PC-9 (cell line): ENCODE measurements around the gene STX18. TPM values are rescaled to one million over a fixed set of nuclear protein-coding genes. Genes with fewer than 3 reads are reported as not detected.
"Not testable (repeated sequence)": the region's sequence is repeated elsewhere in the genome, so short reads cannot be mapped to it uniquely, and the experiment has no call there.

Experiments
- BruUV-seq: library from RNA; stranded (reverse); fragments of 400-500 nt; replicated peaks from 2 replicates; lab custom pipeline; 2021; lab: Mats Ljungman, UMichigan
- CTCF ChIA-PET: fragments of 300-600 bp; sonication (Branson Sonifier 250); formaldehyde crosslinking; loops from one replicate; lab custom pipeline; 2022; ENCODE audit warnings: antibody characterized with exemption; lab: Charles Lee
- POLR2A ChIA-PET: fragments of 300-600 bp; sonication (Branson Sonifier 250); formaldehyde crosslinking; loops from one replicate; lab custom pipeline; 2022; ENCODE audit warnings: antibody characterized with exemption; ENCODE audit not compliant: unreplicated experiment; lab: Charles Lee
- DNase-seq, 2 experiments: peaks; one replicate each; pipeline versions ENCODE4 v3.0.0 to v3.0.0-alpha.2; 2015 to 2022; ENCODE audit warnings: mixed read lengths in 1 of 2
- H2AFZ ChIP-seq: fragments of 200-600 bp; sonication (generic); 2 replicates; pipeline ENCODE4 v1.8.1; 2017; ENCODE audit warnings: antibody characterized with exemption
- H3F3A ChIP-seq: fragments of 200-600 bp; sonication (generic); 2 replicates; pipeline ENCODE4 v1.8.1; 2017; ENCODE audit warnings: antibody characterized with exemption, mild to moderate bottlenecking, low read depth; ENCODE audit not compliant: insufficient read depth
- H3K27ac ChIP-seq: fragments of 200-600 bp; sonication (generic); 2 replicates; pipeline ENCODE4 v1.6.1; 2016; ENCODE audit warnings: mixed run types
- H3K27me3 ChIP-seq: fragments of 200-600 bp; sonication (generic); 2 replicates; pipeline ENCODE4 v1.6.1; 2016; ENCODE audit warnings: low read depth, mixed run types; ENCODE audit not compliant: insufficient read depth
- H3K36me3 ChIP-seq: fragments of 200-600 bp; sonication (generic); 2 replicates; pipeline ENCODE4 v1.6.1; 2016; ENCODE audit warnings: low read depth, mixed run types
- H3K4me1 ChIP-seq: fragments of 200-600 bp; sonication (generic); replicated peaks from 2 replicates; pipeline ENCODE4 v1.6.1; 2016; ENCODE audit warnings: mixed run types; ENCODE audit not compliant: insufficient read depth
- H3K4me2 ChIP-seq: fragments of 200-600 bp; sonication (generic); 2 replicates; pipeline ENCODE4 v1.6.1; 2017; ENCODE audit warnings: mixed run types
- H3K4me3 ChIP-seq: fragments of 200-600 bp; sonication (generic); 2 replicates; pipeline ENCODE4 v1.6.1; 2016; ENCODE audit warnings: mixed run types
- H3K79me2 ChIP-seq: fragments of 200-600 bp; sonication (generic); 2 replicates; pipeline ENCODE4 v1.6.1; 2017; ENCODE audit warnings: low read depth, mixed run types
- H3K9me2 ChIP-seq: fragments of 200-600 bp; sonication (generic); 2 replicates; pipeline ENCODE4 v1.8.1; 2017; ENCODE audit warnings: mild to moderate bottlenecking; ENCODE audit not compliant: insufficient read depth
- H3K9me3 ChIP-seq: fragments of 200-600 bp; sonication (generic); 2 replicates; pipeline ENCODE4 v1.8.1; 2016; ENCODE audit warnings: low read depth; ENCODE audit not compliant: insufficient read depth
- H4K20me1 ChIP-seq: fragments of 200-600 bp; sonication (generic); 2 replicates; pipeline ENCODE4 v1.8.1; 2017; ENCODE audit not compliant: insufficient read depth
- EZH2 ChIP-seq: fragments of 200-600 bp; sonication (generic); IDR thresholded peaks from 2 replicates; pipeline ENCODE4 v1.8.0; 2017; ENCODE audit warnings: antibody characterized with exemption, low read depth
- intact Hi-C: fragments of 100-400 bp; cut with micrococcal nuclease; formaldehyde crosslinking; loops from one replicate; pipeline ENCODE4 v1.10.0; 2022; ENCODE audit not compliant: unreplicated experiment
- total RNA-seq: library from RNA; stranded (reverse); gene quantifications from 2 replicates; pipeline ENCODE4 v1.2.3, GENCODE V29; 2021
- TF ChIP-seq, protein P1 (sequence below): fragments of 200-600 bp; sonication (generic); conservative IDR thresholded peaks from 2 replicates; pipeline ENCODE4 v1.6.1; 2017; ENCODE audit warnings: mixed run types, antibody characterized with exemption, mild to moderate bottlenecking, moderate library complexity

Gene STX18
- total RNA-seq, 1 experiment from 2014 or later, result 30.5 TPM

DNA sequence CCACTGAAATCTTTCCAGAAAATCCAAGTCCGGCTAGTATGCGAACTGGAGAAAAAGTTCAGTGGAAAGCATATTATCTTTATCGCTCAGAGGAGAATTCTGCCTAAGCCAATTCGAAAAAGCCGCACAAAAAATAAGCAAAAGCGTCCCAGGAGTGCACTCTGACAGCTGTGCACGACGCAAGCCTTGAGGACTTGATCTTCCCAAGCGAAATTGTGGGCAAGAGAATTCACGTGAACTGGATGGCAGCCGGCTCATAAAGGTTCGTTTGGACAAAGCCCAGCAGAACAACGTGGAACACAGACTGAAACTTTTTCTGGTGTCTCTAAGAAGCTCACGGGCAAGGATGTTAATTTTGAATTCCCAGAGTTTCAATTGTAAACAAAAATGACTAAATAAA is 34.4 kb downstream of the STX18 start:
- no peak overlapping the region for H3K4me3 ChIP-seq
- intact Hi-C loops, result no loop called here
- H3K4me2 ChIP-seq, result no peak overlapping the region
- H3K27me3 ChIP-seq, result no peaks in the 10 kb centered on the region
- H3K9me3 ChIP-seq, result no peaks in the 10 kb centered on the region
- no peaks in the 10 kb centered on the region for H3K9me2 ChIP-seq
- TF ChIP-seq, protein P1, sequence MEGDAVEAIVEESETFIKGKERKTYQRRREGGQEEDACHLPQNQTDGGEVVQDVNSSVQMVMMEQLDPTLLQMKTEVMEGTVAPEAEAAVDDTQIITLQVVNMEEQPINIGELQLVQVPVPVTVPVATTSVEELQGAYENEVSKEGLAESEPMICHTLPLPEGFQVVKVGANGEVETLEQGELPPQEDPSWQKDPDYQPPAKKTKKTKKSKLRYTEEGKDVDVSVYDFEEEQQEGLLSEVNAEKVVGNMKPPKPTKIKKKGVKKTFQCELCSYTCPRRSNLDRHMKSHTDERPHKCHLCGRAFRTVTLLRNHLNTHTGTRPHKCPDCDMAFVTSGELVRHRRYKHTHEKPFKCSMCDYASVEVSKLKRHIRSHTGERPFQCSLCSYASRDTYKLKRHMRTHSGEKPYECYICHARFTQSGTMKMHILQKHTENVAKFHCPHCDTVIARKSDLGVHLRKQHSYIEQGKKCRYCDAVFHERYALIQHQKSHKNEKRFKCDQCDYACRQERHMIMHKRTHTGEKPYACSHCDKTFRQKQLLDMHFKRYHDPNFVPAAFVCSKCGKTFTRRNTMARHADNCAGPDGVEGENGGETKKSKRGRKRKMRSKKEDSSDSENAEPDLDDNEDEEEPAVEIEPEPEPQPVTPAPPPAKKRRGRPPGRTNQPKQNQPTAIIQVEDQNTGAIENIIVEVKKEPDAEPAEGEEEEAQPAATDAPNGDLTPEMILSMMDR, result no peak
- TF ChIP-seq EZH2, result no peak
- H3K79me2 ChIP-seq, result no peaks in the 10 kb centered on the region
- H3K27ac ChIP-seq, result no peak overlapping the region
- no peak overlapping the region for H2AFZ ChIP-seq
- POLR2A ChIA-PET, result no interaction called here
- H3K4me1 ChIP-seq, result no peaks in the 10 kb centered on the region
- H3K36me3 ChIP-seq, result no peaks in the 10 kb centered on the region
- no TSS peak for BruUV-seq
- CTCF ChIA-PET, result no interaction called here
- no peak for DNase-seq
- H4K20me1 ChIP-seq, result no peaks in the 10 kb centered on the region; the same call in 1 of the 2 replicates
- no peaks in the 10 kb centered on the region for H3F3A ChIP-seq

DNA sequence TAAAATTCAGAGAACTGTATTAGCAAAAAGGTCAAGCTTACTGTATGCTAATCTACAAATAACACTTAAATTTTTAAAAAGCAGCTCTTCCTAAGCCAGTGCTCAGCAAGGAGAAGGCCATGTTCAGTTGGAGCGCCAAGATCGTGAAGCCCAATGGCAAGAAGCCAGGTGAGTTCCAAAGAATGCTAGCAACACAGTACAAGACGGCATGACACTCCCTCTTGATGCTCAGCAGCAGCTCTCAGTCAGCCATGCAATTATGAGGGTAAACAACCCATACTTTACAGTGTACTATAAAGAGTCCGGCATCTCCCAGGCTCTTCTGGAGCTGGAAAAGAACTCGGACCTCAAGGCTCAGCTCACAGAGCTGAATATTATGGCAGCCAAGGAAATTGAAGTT is 34.9 kb downstream of the STX18 start:
- no peak overlapping the region for H2AFZ ChIP-seq
- no peak for TF ChIP-seq EZH2
- TF ChIP-seq, protein P1, result no peak
- no peak overlapping the region for H3K4me3 ChIP-seq
- H3K27ac ChIP-seq, result no peak overlapping the region
- no peaks in the 10 kb centered on the region for H3F3A ChIP-seq
- H3K79me2 ChIP-seq, result no peaks in the 10 kb centered on the region
- H3K4me2 ChIP-seq, result no peak overlapping the region
- no peaks in the 10 kb centered on the region for H3K27me3 ChIP-seq
- ChIA-PET POLR2A (no interaction called here), CTCF (no interaction called here)
- no peaks in the 10 kb centered on the region for H3K9me2 ChIP-seq
- no peaks in the 10 kb centered on the region for H3K4me1 ChIP-seq
- no peaks in the 10 kb centered on the region; the same call in 1 of the 2 replicates for H4K20me1 ChIP-seq
- no peaks in the 10 kb centered on the region for H3K9me3 ChIP-seq
- DNase-seq, result no peak
- H3K36me3 ChIP-seq, result no peaks in the 10 kb centered on the region
- intact Hi-C loops, result no loop called here
- BruUV-seq, result no TSS peak

DNA sequence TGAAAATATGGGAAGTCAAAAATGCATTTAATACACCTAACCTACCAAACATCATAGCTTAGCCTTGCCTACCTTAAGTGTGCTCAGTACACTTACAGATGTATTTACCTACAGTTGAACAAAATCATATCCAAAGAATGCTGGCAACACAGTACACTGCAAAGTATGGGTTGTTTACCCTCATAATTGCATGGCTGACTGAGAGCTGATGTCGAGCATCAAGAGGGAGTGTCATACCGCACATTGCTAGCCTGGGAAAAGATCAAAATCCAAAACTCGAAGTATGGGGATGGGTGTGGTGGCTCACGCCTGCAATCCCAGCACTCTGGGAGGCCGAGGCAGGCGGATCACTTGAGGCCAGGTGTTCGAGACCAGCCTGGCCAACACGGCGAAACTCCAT is 36.6 kb downstream of the STX18 start:
- H3K27ac ChIP-seq, result not testable (repeated sequence)

DNA sequence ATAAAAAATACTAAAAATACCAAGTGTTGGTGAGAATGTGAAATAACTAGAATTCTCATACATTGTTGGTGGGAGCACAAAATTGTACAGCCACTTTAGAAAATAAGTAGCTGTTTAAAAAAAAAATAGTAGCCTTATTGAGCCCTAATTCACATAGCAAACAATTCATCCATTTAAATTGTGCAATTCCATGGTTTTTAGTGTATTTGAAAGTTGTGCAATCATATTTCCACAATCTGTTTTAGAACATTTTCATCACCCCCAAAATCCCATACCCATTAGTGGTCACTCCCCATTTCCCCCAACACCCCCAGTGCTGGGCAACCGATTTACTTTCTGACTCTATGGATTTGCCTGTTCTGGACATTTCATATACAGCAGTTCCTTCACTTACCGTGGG is 37.1 kb downstream of the STX18 start:
- TF ChIP-seq, protein P1, result no peak
- no peak for TF ChIP-seq EZH2
- Histone ChIP-seq H3K9me3 (no peaks in the 10 kb centered on the region), H4K20me1 (no peaks in the 10 kb centered on the region; the same call in 1 of the 2 replicates), H3F3A (no peaks in the 10 kb centered on the region), H2AFZ (no peak overlapping the region), H3K4me3 (no peak overlapping the region), H3K36me3 (no peaks in the 10 kb centered on the region), H3K4me1 (no peaks in the 10 kb centered on the region), H3K27me3 (no peaks in the 10 kb centered on the region), H3K9me2 (no peaks in the 10 kb centered on the region), H3K27ac (no peak overlapping the region), H3K4me2 (no peak overlapping the region), H3K79me2 (no peaks in the 10 kb centered on the region)
- ChIA-PET CTCF (interaction anchor here (0.5 kb wide), 1 partner anchor 17 kb away, joined by 3 read pairs; no protein-coding TSS in a partner anchor), POLR2A (no interaction called here)
- intact Hi-C loops, result no loop called here
- BruUV-seq, result no TSS peak
- DNase-seq, result no peak

More for the DNA sequence above, 36.6 kb downstream of the STX18 start:
- H3F3A ChIP-seq, POLR2A ChIA-PET, BruUV-seq, H3K9me3 ChIP-seq, H3K36me3 ChIP-seq, H3K79me2 ChIP-seq, H4K20me1 ChIP-seq, H3K27me3 ChIP-seq, H2AFZ ChIP-seq, H3K4me2 ChIP-seq, DNase-seq, CTCF ChIA-PET, H3K9me2 ChIP-seq, H3K4me3 ChIP-seq, intact Hi-C loops, H3K4me1 ChIP-seq: not testable (repeated sequence)
